ENCODE measurements around the gene POLR1D.

POLR1D gene

GRCh38 chr13:27631665-27632064, 10.0 kb downstream of the POLR1D start:
- peaks cover 27% of the 10 kb centered on the region for H3K4me1 ChIP-seq (ENCODE audit: low read depth, poor library complexity, severe bottlenecking)
- no peaks in the 10 kb centered on the region for H4K20me1 ChIP-seq (ENCODE audit: insufficient read depth)
- no peak overlapping the region for H3K4me3 ChIP-seq (IDR thresholded peaks at IDR 0.05; ENCODE audit: insufficient read depth, low read depth, low read length)
- H3K36me3 ChIP-seq (ENCODE audit: insufficient read depth), result no peaks in the 10 kb centered on the region
- H3K27ac ChIP-seq, result no peak overlapping the region
- no peak overlapping the region for H3K4me2 ChIP-seq
- no peak overlapping the region for H3K9ac ChIP-seq
- H3K79me2 ChIP-seq (ENCODE audit: insufficient read depth, low read depth), result peaks cover 36% of the 10 kb centered on the region; the same call in 1 of the 2 replicates
- no peaks in the 10 kb centered on the region for H3K27me3 ChIP-seq (ENCODE audit: insufficient read depth, low read depth)
- H2AFZ ChIP-seq (ENCODE audit: low read depth), result no peak overlapping the region
- TF ChIP-seq CTCF (conservative IDR thresholded peaks at IDR 0.05; ENCODE audit: low read depth, low read length), result no peak

- H3K4me2 ChIP-seq, result no peak overlapping the region
- H3K79me2 ChIP-seq (ENCODE audit: insufficient read depth, low read depth), result peaks cover 30% of the 10 kb centered on the region; the same call in 1 of the 2 replicates
- H3K4me1 ChIP-seq (ENCODE audit: low read depth, poor library complexity, severe bottlenecking), result peaks cover 32% of the 10 kb centered on the region
- H3K36me3 ChIP-seq (ENCODE audit: insufficient read depth), result no peaks in the 10 kb centered on the region
- no peaks in the 10 kb centered on the region for H3K27me3 ChIP-seq (ENCODE audit: insufficient read depth, low read depth)
- no peak overlapping the region for H3K27ac ChIP-seq
- TF ChIP-seq CTCF (conservative IDR thresholded peaks at IDR 0.05; ENCODE audit: low read depth, low read length), result no peak
- H2AFZ ChIP-seq (ENCODE audit: low read depth), result no peak overlapping the region
- H3K9ac ChIP-seq, result no peak overlapping the region
- H4K20me1 ChIP-seq (ENCODE audit: insufficient read depth), result no peaks in the 10 kb centered on the region
- no peak overlapping the region for H3K4me3 ChIP-seq (IDR thresholded peaks at IDR 0.05; ENCODE audit: insufficient read depth, low read depth, low read length)
These were observed 10.5 kb downstream of the POLR1D start for GRCh38 chr13:27632214-27632613.

- no peak overlapping the region for H3K4me2 ChIP-seq
- no peak overlapping the region for H3K9ac ChIP-seq
- H3K27ac ChIP-seq, result no peak overlapping the region
- H3K27me3 ChIP-seq (ENCODE audit: insufficient read depth, low read depth), result no peaks in the 10 kb centered on the region
- H3K4me1 ChIP-seq (ENCODE audit: low read depth, poor library complexity, severe bottlenecking), result peaks cover 37% of the 10 kb centered on the region
- no peak for TF ChIP-seq CTCF (conservative IDR thresholded peaks at IDR 0.05; ENCODE audit: low read depth, low read length)
- no peak overlapping the region for H3K4me3 ChIP-seq (IDR thresholded peaks at IDR 0.05; ENCODE audit: insufficient read depth, low read depth, low read length)
- no peaks in the 10 kb centered on the region for H4K20me1 ChIP-seq (ENCODE audit: insufficient read depth)
- H3K36me3 ChIP-seq (ENCODE audit: insufficient read depth), result no peaks in the 10 kb centered on the region
- H3K79me2 ChIP-seq (ENCODE audit: insufficient read depth, low read depth), result peaks cover 26% of the 10 kb centered on the region; the same call in 1 of the 2 replicates
- H2AFZ ChIP-seq (ENCODE audit: low read depth), result no peak overlapping the region
These were observed 11.0 kb downstream of the POLR1D start for GRCh38 chr13:27632648-27633047.

GRCh38 chr13:27634231-27634630, 12.5 kb downstream of the POLR1D start:
- Histone ChIP-seq H3K4me3 (IDR thresholded peaks at IDR 0.05; ENCODE audit: insufficient read depth, low read depth, low read length) (no peak overlapping the region), H3K36me3 (ENCODE audit: insufficient read depth) (no peaks in the 10 kb centered on the region), H3K27ac (no peak overlapping the region), H2AFZ (ENCODE audit: low read depth) (no peak overlapping the region), H3K4me1 (ENCODE audit: low read depth, poor library complexity, severe bottlenecking) (peaks cover 53% of the 10 kb centered on the region), H3K9ac (no peak overlapping the region), H4K20me1 (ENCODE audit: insufficient read depth) (no peaks in the 10 kb centered on the region), H3K4me2 (no peak overlapping the region), H3K79me2 (ENCODE audit: insufficient read depth, low read depth) (peaks cover 16% of the 10 kb centered on the region; the same call in 1 of the 2 replicates), H3K27me3 (ENCODE audit: insufficient read depth, low read depth) (no peaks in the 10 kb centered on the region)
- TF ChIP-seq CTCF (conservative IDR thresholded peaks at IDR 0.05; ENCODE audit: low read depth, low read length), result no peak
